ENCODE results near the gene IFT88.

The IFT88 gene

GRCh38 chr13:20719783-20720182 is 152.8 kb downstream of the IFT88 start:
- TF ChIP-seq CTCF (conservative IDR thresholded peaks at IDR 0.05; ENCODE audit: control insufficient read depth, insufficient read depth, low read depth, low read length): no peak
- DNase-seq (ENCODE audit: low read depth): no peak
- H3K4me3 ChIP-seq (ENCODE audit: control insufficient read depth, low read depth, low read length): no peak overlapping the region

- no peak for TF ChIP-seq CTCF (conservative IDR thresholded peaks at IDR 0.05; ENCODE audit: control insufficient read depth, insufficient read depth, low read depth, low read length)
- no peak for DNase-seq (ENCODE audit: low read depth)
- no peak overlapping the region for H3K4me3 ChIP-seq (ENCODE audit: control insufficient read depth, low read depth, low read length)
Observed at GRCh38 chr13:20720499-20720898, 153.5 kb downstream of the IFT88 start.

GRCh38 chr13:20721058-20721453 is 154.1 kb downstream of the IFT88 start:
- no peak overlapping the region for H3K4me3 ChIP-seq (ENCODE audit: control insufficient read depth, low read depth, low read length)
- no peak for DNase-seq (ENCODE audit: low read depth)
- TF ChIP-seq CTCF (conservative IDR thresholded peaks at IDR 0.05; ENCODE audit: control insufficient read depth, insufficient read depth, low read depth, low read length): no peak

GRCh38 chr13:20721454-20722357 is 154.7 kb downstream of the IFT88 start:
- peak overlapping the region; percentile 27 for H3K4me3 ChIP-seq (ENCODE audit: control insufficient read depth, low read depth, low read length)
- DNase-seq (ENCODE audit: low read depth): peak; percentile 64
- no peak for TF ChIP-seq CTCF (conservative IDR thresholded peaks at IDR 0.05; ENCODE audit: control insufficient read depth, insufficient read depth, low read depth, low read length)

- TF ChIP-seq CTCF (conservative IDR thresholded peaks at IDR 0.05; ENCODE audit: control insufficient read depth, insufficient read depth, low read depth, low read length): no peak
- H3K4me3 ChIP-seq (ENCODE audit: control insufficient read depth, low read depth, low read length): no peak overlapping the region
- DNase-seq (ENCODE audit: low read depth): no peak
Observed at GRCh38 chr13:20727856-20728255, 160.9 kb downstream of the IFT88 start.

GRCh38 chr13:20728579-20729311 is 161.8 kb downstream of the IFT88 start:
- no peak overlapping the region for H3K4me3 ChIP-seq (ENCODE audit: control insufficient read depth, low read depth, low read length)
- DNase-seq (ENCODE audit: low read depth): peak; percentile 31
- TF ChIP-seq CTCF (conservative IDR thresholded peaks at IDR 0.05; ENCODE audit: control insufficient read depth, insufficient read depth, low read depth, low read length): no peak

Data from fibroblast of mammary gland (primary cell).